HG03108 (cell line): ENCODE data around the gene DHX9.
"Not testable (repeated sequence)": the region's sequence is repeated elsewhere in the genome, so short reads cannot be mapped to it uniquely, and the experiment has no call there.

Experiments
- ATAC-seq: cut with Tn5 transposase; IDR thresholded peaks from one replicate; pipeline ENCODE4 v1.9.1; 2021; ENCODE audit warnings: moderate library complexity; ENCODE audit not compliant: unreplicated experiment

Gene DHX9

DNA sequence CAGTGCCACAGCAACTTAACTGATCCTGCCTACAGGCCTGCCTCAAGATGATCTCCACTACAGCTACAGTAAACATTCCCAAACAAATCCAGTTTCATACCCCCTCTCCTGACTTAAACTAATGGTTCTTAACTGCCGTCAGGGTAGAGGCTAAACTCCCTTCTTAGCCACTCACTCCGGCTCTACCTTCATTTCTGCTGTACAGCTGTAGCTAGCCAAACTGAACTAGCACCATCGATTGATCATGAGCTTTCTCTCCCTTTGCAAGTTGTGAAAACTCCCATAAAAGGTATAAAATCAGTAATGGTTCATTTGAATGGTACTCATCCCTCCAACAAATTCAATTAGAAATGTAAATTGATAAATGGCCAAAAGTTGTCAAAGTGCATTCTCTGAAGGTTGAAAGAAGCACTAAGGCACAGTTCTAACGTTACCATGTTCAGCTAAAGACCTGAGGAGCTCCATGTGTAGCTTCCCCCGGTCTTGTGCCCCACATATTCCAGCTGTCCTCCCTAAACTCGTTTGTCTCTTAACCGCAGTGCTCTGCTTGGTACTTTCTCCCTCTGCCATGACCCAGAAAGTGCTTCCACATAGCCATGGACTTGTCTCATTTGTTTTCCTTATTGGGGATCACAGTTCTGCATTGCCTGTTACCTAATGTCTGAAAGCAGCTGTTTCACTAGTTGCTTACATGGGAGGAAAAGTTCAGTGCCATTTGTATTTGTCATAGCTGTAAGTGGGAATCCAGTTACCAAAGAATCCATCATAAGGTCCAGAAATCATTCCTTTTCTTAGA is 49.8 kb downstream of the DHX9 start:
- ATAC-seq: no peak

DNA sequence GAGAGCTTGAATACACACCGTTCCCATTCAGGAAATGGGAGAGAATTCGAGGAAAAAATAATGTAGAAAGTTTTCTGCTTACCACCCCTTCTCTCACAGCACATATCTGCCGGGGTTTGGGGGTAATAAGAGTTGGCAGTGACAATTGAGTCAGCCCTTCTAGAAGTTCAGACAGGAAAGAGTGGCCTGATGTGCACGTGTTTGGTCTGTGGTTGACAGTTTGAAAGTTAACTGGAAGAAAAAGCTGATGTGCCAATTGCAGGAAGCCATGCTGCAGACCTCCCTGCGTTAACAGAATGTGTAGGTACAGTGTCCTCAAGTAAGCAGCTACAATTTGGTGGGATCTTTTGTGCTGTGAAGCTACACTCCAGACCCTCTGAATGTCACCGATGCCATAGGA is 50.9 kb downstream of the DHX9 start:
- no peak for ATAC-seq

DNA sequence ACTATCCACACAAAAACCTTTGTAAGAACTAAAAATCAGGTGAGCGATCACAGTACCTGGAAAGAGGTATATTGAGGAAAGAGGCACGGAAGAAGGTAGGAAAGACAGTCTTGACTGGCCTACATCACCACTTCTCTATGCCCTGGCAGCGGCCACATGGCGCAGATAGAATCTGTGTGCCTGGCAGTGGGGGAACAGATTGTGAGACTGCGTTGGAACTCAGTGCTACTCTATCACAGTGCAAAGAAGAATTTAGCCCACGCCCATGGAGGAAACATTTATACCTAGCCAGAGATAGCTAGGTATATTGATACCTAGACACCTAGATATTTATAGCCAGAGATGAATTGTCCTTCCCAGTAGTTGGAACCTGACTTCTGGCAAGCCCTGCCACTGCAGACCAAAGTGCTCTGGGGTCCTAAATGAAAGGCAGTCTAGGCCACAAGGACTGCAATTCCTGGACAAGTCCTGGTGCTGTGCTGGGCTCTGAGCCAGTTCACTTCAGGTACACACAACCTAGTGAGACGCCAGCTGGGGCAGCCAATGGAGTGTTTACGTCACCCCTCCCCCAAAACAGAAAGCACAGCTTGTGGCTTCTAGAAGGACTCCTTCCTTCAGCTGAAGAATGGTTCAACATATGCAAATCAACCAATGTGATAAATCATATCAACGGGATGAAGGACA is 51.9 kb downstream of the DHX9 start:
- no peak for ATAC-seq

DNA sequence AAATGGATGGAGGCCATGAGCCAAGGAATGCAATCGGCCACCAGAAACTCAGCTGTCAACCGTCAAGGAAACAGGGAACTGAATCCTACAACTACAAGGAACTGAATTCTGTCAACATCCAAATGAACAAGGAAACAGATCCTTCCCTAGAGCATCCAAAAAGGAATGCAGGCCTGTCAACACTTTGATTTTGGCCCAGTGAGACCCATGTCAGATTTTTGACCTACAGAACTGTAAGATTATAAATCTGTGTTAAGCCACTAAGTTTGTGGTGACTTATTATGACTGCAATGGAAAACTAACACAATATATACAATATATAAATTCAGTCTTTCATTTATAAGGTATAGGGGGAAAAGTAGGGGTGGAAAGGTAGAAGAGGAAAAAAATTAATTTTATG is 58.5 kb downstream of the DHX9 start:
- ATAC-seq: no peak

DNA sequence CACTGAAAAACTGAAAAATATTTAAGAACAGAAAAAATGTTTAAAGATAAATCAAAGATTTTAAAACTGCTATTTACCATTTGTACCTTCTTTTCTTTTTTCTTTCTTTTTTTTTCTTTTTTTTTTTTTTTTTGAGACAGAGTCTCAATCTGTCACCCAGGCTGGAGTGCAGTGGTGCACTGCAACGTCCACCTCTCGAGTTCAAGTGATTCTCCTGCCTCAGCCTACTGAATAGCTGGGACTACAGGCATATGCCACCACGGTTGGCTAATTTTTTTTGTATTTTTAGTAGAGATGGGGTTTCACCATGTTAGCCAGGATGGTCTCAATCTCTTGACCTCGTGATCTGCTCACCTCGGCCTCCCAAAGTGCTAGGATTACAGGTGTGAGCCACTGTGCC is 62.8 kb downstream of the DHX9 start:
- not testable (repeated sequence) for ATAC-seq

DNA sequence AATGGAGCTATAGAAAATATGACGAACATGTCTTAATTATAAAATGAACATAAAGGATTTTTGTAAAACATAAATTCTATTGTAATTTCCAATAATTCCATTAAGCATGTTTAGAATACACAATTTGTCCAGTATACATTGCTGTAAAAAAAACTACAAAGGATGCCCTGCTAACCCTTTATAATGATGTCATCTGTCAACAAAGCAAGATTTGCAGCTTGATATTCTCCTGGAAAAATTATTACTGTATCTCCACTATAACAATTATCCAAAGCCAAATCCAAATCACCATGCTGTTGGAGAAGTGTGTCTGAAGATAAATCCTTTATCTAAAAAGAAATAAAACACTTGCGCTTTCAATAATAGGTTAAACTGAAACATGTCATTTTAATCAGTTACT is 66.2 kb downstream of the DHX9 start:
- no peak for ATAC-seq

DNA sequence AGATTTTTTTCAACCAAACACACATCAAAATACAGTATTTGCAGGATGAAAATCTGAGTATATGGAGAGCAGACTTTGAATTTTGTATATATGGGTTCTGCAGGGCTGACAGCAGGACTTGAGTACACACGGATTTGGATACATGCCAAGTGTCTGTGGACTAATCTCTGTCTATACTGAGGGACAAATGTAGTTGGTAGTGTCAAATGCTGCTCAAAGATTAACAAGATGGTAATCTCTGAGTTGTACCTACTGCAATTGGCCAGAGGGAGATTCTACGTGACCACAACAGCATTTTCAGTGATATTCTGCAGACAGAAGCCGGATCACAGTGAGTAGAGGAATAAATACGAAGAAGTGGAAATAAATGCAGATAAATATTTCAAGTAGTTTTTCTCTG is 70.4 kb downstream of the DHX9 start:
- no peak for ATAC-seq

GRCh38 chr1:182910143-182910542 is 71.0 kb downstream of the DHX9 start:
- ATAC-seq: no peak

DNA sequence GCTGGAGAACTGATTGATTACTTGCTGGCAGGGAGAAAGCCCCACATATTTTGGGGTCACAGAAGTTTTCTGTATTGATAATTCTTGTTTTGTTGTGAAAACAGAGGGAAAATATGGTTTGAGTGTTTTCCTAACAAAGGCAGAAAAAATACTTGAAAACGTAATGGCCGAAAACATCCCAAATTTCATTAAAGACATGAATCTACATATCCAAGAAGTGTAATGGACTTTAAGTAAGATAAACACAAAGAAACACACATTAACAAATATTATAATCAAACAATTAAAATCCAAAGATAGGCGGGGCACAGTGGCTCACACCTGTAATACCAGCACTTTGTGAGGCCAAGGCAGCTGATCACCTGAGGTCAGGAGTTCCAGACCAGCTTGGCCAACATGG is 74.3 kb downstream of the DHX9 start:
- ATAC-seq: no peak

- ATAC-seq: no peak
These were observed 78.2 kb downstream of the DHX9 start for GRCh38 chr1:182917378-182917777.

GRCh38 chr1:182925661-182926060 is 86.5 kb downstream of the DHX9 start:
- ATAC-seq: no peak

GRCh38 chr1:182927693-182928433 is 88.7 kb downstream of the DHX9 start:
- no peak for ATAC-seq

DNA sequence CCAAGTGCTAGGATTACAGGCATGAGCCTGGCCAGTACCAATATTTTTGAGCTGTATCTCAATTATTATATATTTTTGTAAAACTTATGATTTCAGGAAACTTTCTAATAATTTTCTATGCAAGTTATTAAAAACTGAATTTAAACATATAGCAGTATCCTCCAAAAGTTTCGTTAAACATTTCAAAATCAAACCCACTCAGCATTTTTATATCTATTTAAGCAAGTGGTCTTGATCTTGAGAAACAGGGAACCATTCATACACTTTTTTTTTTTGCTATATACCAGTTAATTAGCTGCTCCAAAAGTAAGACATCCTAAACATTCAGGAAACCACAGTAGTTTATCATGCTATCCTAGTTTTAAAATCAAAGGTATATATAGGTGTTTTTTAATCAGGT is 91.8 kb downstream of the DHX9 start:
- no peak for ATAC-seq

DNA sequence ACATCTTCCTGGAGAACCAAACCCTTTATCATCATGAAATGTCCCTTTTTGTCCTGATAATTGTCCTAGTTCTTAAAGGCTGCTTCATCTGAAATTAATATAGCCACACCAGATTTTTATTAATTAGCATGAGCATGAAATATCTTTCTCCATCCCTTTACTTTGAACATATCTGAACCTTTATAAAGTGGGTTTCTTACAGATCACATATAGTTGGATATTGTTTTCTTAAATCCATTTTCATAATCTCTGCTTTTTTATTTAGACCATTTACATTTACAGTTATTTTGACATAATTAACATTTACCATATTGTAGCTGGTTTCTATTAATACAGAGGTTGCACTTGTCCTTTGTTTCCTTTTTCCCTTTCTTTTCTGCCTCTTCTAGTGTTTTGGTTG is 96.6 kb downstream of the DHX9 start:
- ATAC-seq: no peak
